Ishikawa (cell line): ENCODE data around the gene IMPG2.

ENCODE experiments used
- CEBPB ChIP-seq: IDR thresholded peaks from 2 replicates; pipeline ENCODE4 v1.6.1; 2012
- EGR1 ChIP-seq: IDR thresholded peaks from 2 replicates; pipeline ENCODE4 v1.6.1; 2012
- EP300 ChIP-seq: IDR thresholded peaks from 2 replicates; pipeline ENCODE4 v1.6.1; 2012; ENCODE audit warnings: borderline replicate concordance
- MAX ChIP-seq: IDR thresholded peaks from 2 replicates; pipeline ENCODE4 v1.6.1; 2012
- NFIC ChIP-seq: IDR thresholded peaks from 2 replicates; pipeline ENCODE4 v1.6.1; 2012
- RAD21 ChIP-seq: IDR thresholded peaks from 2 replicates; pipeline ENCODE4 v1.6.1; 2012; ENCODE audit warnings: low read depth
- TAF1 ChIP-seq: IDR thresholded peaks from 2 replicates; pipeline ENCODE4 v1.6.1; 2012; ENCODE audit warnings: low read depth, mild to moderate bottlenecking
- TCF12 ChIP-seq: IDR thresholded peaks from 2 replicates; pipeline ENCODE4 v1.6.1; 2012; ENCODE audit warnings: low read depth
- TEAD4 ChIP-seq: IDR thresholded peaks from 2 replicates; pipeline ENCODE4 v1.6.1; 2012
- YY1 ChIP-seq: IDR thresholded peaks from 2 replicates; pipeline ENCODE4 v1.6.1; 2012; ENCODE audit warnings: low read depth
- ZBTB7A ChIP-seq: IDR thresholded peaks from 2 replicates; pipeline ENCODE4 v1.6.1; 2012; ENCODE audit warnings: low read depth
- TF ChIP-seq, protein P1 (sequence below): IDR thresholded peaks from 2 replicates; pipeline ENCODE4 v1.6.1; 2012
- TF ChIP-seq, protein P2 (sequence below): IDR thresholded peaks from 2 replicates; pipeline ENCODE4 v1.6.1; 2012; ENCODE audit warnings: low read depth, mild to moderate bottlenecking

- TF ChIP-seq TAF1 (no peak), EP300 (no peak), CEBPB (no peak), YY1 (no peak), ZBTB7A (no peak), MAX (no peak), EGR1 (no peak), TCF12 (no peak), RAD21 (peak; percentile 82), NFIC (no peak), TEAD4 (no peak)
- TF ChIP-seq, protein P1, sequence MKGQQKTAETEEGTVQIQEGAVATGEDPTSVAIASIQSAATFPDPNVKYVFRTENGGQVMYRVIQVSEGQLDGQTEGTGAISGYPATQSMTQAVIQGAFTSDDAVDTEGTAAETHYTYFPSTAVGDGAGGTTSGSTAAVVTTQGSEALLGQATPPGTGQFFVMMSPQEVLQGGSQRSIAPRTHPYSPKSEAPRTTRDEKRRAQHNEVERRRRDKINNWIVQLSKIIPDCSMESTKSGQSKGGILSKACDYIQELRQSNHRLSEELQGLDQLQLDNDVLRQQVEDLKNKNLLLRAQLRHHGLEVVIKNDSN = no peak
- TF ChIP-seq, protein P2, sequence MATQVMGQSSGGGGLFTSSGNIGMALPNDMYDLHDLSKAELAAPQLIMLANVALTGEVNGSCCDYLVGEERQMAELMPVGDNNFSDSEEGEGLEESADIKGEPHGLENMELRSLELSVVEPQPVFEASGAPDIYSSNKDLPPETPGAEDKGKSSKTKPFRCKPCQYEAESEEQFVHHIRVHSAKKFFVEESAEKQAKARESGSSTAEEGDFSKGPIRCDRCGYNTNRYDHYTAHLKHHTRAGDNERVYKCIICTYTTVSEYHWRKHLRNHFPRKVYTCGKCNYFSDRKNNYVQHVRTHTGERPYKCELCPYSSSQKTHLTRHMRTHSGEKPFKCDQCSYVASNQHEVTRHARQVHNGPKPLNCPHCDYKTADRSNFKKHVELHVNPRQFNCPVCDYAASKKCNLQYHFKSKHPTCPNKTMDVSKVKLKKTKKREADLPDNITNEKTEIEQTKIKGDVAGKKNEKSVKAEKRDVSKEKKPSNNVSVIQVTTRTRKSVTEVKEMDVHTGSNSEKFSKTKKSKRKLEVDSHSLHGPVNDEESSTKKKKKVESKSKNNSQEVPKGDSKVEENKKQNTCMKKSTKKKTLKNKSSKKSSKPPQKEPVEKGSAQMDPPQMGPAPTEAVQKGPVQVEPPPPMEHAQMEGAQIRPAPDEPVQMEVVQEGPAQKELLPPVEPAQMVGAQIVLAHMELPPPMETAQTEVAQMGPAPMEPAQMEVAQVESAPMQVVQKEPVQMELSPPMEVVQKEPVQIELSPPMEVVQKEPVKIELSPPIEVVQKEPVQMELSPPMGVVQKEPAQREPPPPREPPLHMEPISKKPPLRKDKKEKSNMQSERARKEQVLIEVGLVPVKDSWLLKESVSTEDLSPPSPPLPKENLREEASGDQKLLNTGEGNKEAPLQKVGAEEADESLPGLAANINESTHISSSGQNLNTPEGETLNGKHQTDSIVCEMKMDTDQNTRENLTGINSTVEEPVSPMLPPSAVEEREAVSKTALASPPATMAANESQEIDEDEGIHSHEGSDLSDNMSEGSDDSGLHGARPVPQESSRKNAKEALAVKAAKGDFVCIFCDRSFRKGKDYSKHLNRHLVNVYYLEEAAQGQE = no peak
These were observed 124.2 kb downstream of the IMPG2 start for GRCh38 chr3:101195951-101196713.
